Measurements from ENCODE around the gene SCN2B. TPM values are rescaled to one million over a fixed set of nuclear protein-coding genes. Genes with fewer than 3 reads are reported as not detected.

SCN2B gene
- total RNA-seq, 2 donors from 2014 or later = 0.07 TPM; not detected in 1

DNA sequence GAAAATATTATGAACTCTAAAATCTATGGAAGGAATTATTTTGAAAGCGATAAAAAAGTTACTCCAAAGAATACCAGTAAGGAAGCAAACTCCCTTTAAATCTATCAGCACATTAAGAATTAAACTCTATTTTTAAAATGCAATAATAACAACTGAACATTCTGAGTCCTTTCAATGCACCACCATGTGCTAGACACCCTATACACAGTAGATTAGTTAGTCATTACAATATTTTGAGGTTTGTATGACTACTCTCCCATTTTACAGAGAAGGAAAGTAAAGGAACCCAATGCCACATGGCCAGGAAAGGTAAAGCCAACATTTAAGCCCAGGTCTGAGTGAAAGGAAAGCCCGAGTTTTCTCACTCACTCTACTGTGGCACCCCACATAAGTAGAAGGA is 30.6 kb upstream of the SCN2B start:
- Histone ChIP-seq H3K9me3 (no peaks in the 10 kb centered on the region), H3K27me3 (replicated peaks; ENCODE audit: insufficient read depth) (no peaks in the 10 kb centered on the region), H3K27ac (no peak overlapping the region), H3K4me1 (ENCODE audit: control insufficient read depth in 1 of 2, low read depth in 2 of 2) (no peaks in the 10 kb centered on the region), H3K36me3 (no peaks in the 10 kb centered on the region), H3K4me3 (no peak overlapping the region)
- no peak for ATAC-seq (ENCODE audit: insufficient number of reproducible peaks, low FRiP score, low read depth)
- no peak for TF ChIP-seq CTCF (IDR thresholded peaks at IDR 0.05)
- DNase-seq (ENCODE audit: low spot score) = no peak

DNA sequence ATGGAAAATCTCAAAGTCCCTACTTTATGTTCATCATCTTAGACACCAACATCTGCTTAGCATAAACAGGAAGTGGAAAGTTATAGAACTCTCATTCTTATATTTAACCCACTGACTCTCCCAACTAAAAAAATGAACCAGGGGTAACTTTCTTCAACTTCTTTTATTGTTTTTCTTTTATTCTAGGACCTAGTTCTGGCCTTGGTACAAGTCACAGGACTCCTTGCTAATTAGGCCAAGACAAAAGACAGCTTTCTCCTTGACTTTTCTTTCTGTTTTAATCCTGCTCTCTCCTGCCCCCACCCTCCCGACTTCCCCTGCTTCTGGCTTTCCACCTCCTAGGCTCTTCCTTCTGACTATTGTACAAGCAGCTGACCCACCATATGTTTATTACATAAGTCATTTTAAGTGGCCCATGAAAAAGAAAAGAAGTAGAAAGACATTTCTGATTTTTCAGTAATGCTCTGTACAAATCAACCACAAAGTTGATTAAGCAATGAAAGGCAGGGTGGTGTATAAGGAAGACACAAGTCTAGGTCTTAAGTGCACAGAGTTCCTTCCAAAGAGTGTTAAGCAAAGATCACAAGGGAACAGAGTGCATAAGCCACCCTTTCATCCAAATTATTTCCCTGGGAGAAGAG is 30.1 kb upstream of the SCN2B start:
- no peak for TF ChIP-seq CTCF (IDR thresholded peaks at IDR 0.05)

GRCh38 chr11:118205606-118206378 is 29.4 kb upstream of the SCN2B start:
- H3K4me1 ChIP-seq (ENCODE audit: control insufficient read depth in 1 of 2, low read depth in 2 of 2) = no peaks in the 10 kb centered on the region
- H3K36me3 ChIP-seq = no peaks in the 10 kb centered on the region
- H3K27ac ChIP-seq = no peak overlapping the region
- ATAC-seq (ENCODE audit: insufficient number of reproducible peaks, low FRiP score, low read depth) = no peak
- no peak overlapping the region for H3K4me3 ChIP-seq
- H3K9me3 ChIP-seq = no peaks in the 10 kb centered on the region
- no peak for TF ChIP-seq CTCF (IDR thresholded peaks at IDR 0.05)
- H3K27me3 ChIP-seq (replicated peaks; ENCODE audit: insufficient read depth) = no peaks in the 10 kb centered on the region
- no peak for DNase-seq (ENCODE audit: low spot score)

More for the DNA sequence above, 30.1 kb upstream of the SCN2B start:
- Histone ChIP-seq H3K27ac (no peak overlapping the region), H3K4me1 (ENCODE audit: control insufficient read depth in 1 of 2, low read depth in 2 of 2) (no peaks in the 10 kb centered on the region), H3K4me3 (no peak overlapping the region), H3K27me3 (replicated peaks; ENCODE audit: insufficient read depth) (no peaks in the 10 kb centered on the region), H3K36me3 (no peaks in the 10 kb centered on the region), H3K9me3 (no peaks in the 10 kb centered on the region)
- DNase-seq (ENCODE audit: low spot score) (no peak), ATAC-seq (ENCODE audit: insufficient number of reproducible peaks, low FRiP score, low read depth) (no peak)

DNA sequence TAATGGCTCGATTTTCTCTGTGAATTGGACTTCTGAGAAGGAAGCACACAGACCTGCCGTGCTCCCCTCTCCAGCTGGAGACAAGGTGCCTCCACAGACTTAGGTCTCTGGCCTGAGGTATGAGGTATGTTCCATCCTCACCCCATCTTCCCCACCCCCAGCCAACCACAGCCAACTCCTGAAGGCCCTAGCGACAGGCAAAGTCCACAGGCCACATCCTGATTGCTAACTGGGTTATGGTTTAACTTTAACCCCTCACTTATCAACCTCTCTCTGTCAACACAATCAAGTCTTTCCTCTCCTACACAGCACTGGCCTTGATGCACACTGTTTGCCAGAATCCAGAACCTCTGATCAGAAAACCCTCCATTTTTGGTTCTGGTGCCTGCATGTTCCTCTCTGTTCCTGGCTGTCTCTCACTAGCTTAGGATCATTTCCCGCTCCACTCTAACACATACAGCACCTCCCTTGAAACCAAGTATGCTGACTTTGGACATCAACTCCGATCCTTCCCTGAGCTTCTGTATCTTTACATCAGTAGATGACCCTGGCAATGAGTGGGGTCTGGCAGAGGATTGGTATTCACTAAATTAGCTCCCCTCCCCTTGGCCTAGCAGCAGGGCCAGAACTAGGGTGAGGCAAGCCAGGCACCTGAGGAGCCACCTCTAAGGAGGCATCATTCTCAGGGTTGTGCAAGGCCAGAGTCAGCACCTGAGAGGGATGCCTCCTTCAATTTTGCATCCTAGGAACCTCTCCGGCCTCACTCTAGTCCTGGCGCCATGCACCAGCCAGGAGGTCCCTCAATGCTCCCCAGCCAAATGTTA is 26.4 kb upstream of the SCN2B start:
- no peak overlapping the region for H3K4me3 ChIP-seq
- no peak for TF ChIP-seq CTCF (IDR thresholded peaks at IDR 0.05)
- no peaks in the 10 kb centered on the region for H3K9me3 ChIP-seq
- DNase-seq (ENCODE audit: low spot score) (no peak), ATAC-seq (ENCODE audit: insufficient number of reproducible peaks, low FRiP score, low read depth) (no peak)
- H3K27ac ChIP-seq = no peak overlapping the region
- H3K36me3 ChIP-seq = no peaks in the 10 kb centered on the region
- H3K27me3 ChIP-seq (replicated peaks; ENCODE audit: insufficient read depth) = no peaks in the 10 kb centered on the region
- no peaks in the 10 kb centered on the region for H3K4me1 ChIP-seq (ENCODE audit: control insufficient read depth in 1 of 2, low read depth in 2 of 2)

- DNase-seq (ENCODE audit: low spot score) (no peak), ATAC-seq (ENCODE audit: insufficient number of reproducible peaks, low FRiP score, low read depth) (no peak)
- H3K4me1 ChIP-seq (ENCODE audit: control insufficient read depth in 1 of 2, low read depth in 2 of 2) = no peaks in the 10 kb centered on the region
- no peaks in the 10 kb centered on the region for H3K36me3 ChIP-seq
- H3K4me3 ChIP-seq = no peak overlapping the region
- no peak for TF ChIP-seq CTCF (IDR thresholded peaks at IDR 0.05)
- H3K27me3 ChIP-seq (replicated peaks; ENCODE audit: insufficient read depth) = no peaks in the 10 kb centered on the region
- H3K9me3 ChIP-seq = no peaks in the 10 kb centered on the region
- no peak overlapping the region for H3K27ac ChIP-seq
These were observed 25.5 kb upstream of the SCN2B start for GRCh38 chr11:118201966-118202365.
